GM12878 (cell line): ENCODE measurements around the gene TNFSF9. TPM values are rescaled to one million over a fixed set of nuclear protein-coding genes. Genes with fewer than 3 reads are reported as not detected.

Experiments used
- CBFB ChIP-seq: IDR thresholded peaks from 2 replicates; pipeline ENCODE4 v1.6.1; 2016; ENCODE audit warnings: antibody characterized with exemption, low read depth
- CTCF ChIP-seq, 3 experiments: IDR thresholded peaks in 2 of 3; conservative IDR thresholded peaks in 1 of 3; 2 replicates each; pipeline ENCODE4 v1.5.1; 2011; ENCODE audit warnings: low read depth in 3 of 3, low read length in 3 of 3, mild to moderate bottlenecking in 3 of 3, control low read depth in 2 of 3, moderate library complexity in 2 of 3, inconsistent platforms in 1 of 3, mixed read lengths in 1 of 3; ENCODE audit not compliant: control insufficient read depth in 2 of 3, insufficient read depth in 1 of 3; ENCODE audit errors: extremely low read depth in 1 of 3
- DPF2 ChIP-seq: fragments of 450-650 bp; IDR thresholded peaks from 2 replicates; pipeline ENCODE4 v1.6.1; 2017; ENCODE audit warnings: mild to moderate bottlenecking
- E2F4 ChIP-seq: IDR thresholded peaks from 2 replicates; pipeline ENCODE4 v1.6.1; 2012; ENCODE audit warnings: low read depth, low read length, improper control_type of control experiment
- EGR1 ChIP-seq, 2 experiments: IDR thresholded peaks; 1 replicate in 1 of 2; 2 replicates in 1 of 2; pipeline ENCODE4 v1.6.1; 2011 to 2012; ENCODE audit warnings: low read depth in 2 of 2, low read length in 2 of 2, borderline replicate concordance in 1 of 2, mild to moderate bottlenecking in 1 of 2, moderate library complexity in 1 of 2
- FOXK2 ChIP-seq: fragments of 450-650 bp; IDR thresholded peaks from 2 replicates; pipeline ENCODE4 v1.6.1; 2017; ENCODE audit warnings: mild to moderate bottlenecking, moderate library complexity
- HDAC6 ChIP-seq: fragments of 200-600 bp; sonication (generic); IDR thresholded peaks from one replicate; pipeline ENCODE4 v1.8.0; 2017; ENCODE audit warnings: antibody characterized with exemption; ENCODE audit not compliant: unreplicated experiment
- IRF5 ChIP-seq: fragments of 450-650 bp; IDR thresholded peaks from 2 replicates; pipeline ENCODE4 v1.6.1; 2017; ENCODE audit warnings: borderline replicate concordance
- MXI1 ChIP-seq: fragments of 150-350 bp; IDR thresholded peaks from 2 replicates; pipeline ENCODE4 v1.6.1; 2011; ENCODE audit warnings: low read depth, mild to moderate bottlenecking, inconsistent platforms, low read length, improper control_type of control experiment
- MYB ChIP-seq: fragments of 150-350 bp; IDR thresholded peaks from 2 replicates; pipeline ENCODE4 v1.6.1; 2014; ENCODE audit warnings: mild to moderate bottlenecking, low read depth, low read length, borderline replicate concordance
- POLR2AphosphoS5 ChIP-seq: IDR thresholded peaks from 2 replicates; pipeline ENCODE4 v1.6.1; 2011; ENCODE audit warnings: mild to moderate bottlenecking, low read length, inconsistent platforms
- PRDM15 ChIP-seq: fragments of 450-650 bp; formaldehyde crosslinking; IDR thresholded peaks from 2 replicates; pipeline ENCODE4 v1.4.0; 2020; ENCODE audit warnings: mild to moderate bottlenecking, moderate library complexity
- RELA ChIP-seq: fragments of 450-650 bp; IDR thresholded peaks from 2 replicates; pipeline ENCODE4 v1.8.0; 2014; ENCODE audit warnings: borderline replicate concordance; ENCODE audit not compliant: partially characterized antibody
- RELB ChIP-seq: fragments of 450-650 bp; IDR thresholded peaks from 2 replicates; pipeline ENCODE4 v1.6.1; 2017; ENCODE audit warnings: low read depth, mild to moderate bottlenecking, moderate library complexity
- RFX5 ChIP-seq: IDR thresholded peaks from 2 replicates; pipeline ENCODE4 v1.6.1; 2011; ENCODE audit warnings: low read depth, low read length, improper control_type of control experiment
- TARDBP ChIP-seq: IDR thresholded peaks from 2 replicates; pipeline ENCODE4 v1.6.1; 2016; ENCODE audit warnings: borderline replicate concordance
- WRNIP1 ChIP-seq: IDR thresholded peaks from 2 replicates; pipeline ENCODE4 v1.6.1; 2011; ENCODE audit warnings: low read depth, low read length, improper control_type of control experiment, borderline replicate concordance
- ZBED1 ChIP-seq: IDR thresholded peaks from 2 replicates; pipeline ENCODE4 v1.6.1; 2016; ENCODE audit warnings: borderline replicate concordance
- ZNF207 ChIP-seq: fragments of 450-650 bp; IDR thresholded peaks from 2 replicates; pipeline ENCODE4 v1.6.1; 2014; ENCODE audit warnings: antibody characterized with exemption, mild to moderate bottlenecking, borderline replicate concordance
- polyA plus RNA-seq, 11 experiments: library from polyadenylated mRNA; depleted of rRNA in 4 of 11; unstranded in 6 of 11; stranded (reverse) in 5 of 11; fragments of >200 nt; fragmentation: Nextera tagmentation in 4 of 11; fragmentation: Illumina TruSeq in 1 of 11; extraction: Ambion mirVana in 4 of 11; extraction: Trizol in 1 of 11; gene quantifications; 1 replicate in 1 of 11; 2 replicates in 10 of 11; pipeline versions ENCODE4 v1.2.1 to v1.2.3, GENCODE V29; 2011 to 2016; ENCODE audit warnings: inconsistent platforms in 2 of 11, missing spikeins in 2 of 11, low read depth in 1 of 11
- total RNA-seq, 4 experiments: library from RNA; depleted of rRNA in 3 of 4; stranded (reverse); fragments of >200 nt in 3 of 4; fragmentation: Illumina TruSeq in 1 of 4; extraction: Trizol in 1 of 4; gene quantifications; 2 replicates each; pipeline versions ENCODE4 v1.2.1 to v1.2.3, GENCODE V29; 2013 to 2021

TNFSF9 gene
- total and polyA plus RNA-seq, 10 of the 15 experiments (the other 5 are each of a cell fraction or from before 2014, with no cell fraction given): 6.2 to 75.3 (median 22.1) TPM

GRCh38 chr19:6501740-6502648 lies 28.8 kb upstream of the TNFSF9 start, which contains the start of gene TUBB4A (continued):
- TF ChIP-seq RFX5 (no peak), IRF5 (no peak), MYB (no peak), PRDM15 (no peak), TARDBP (no peak), EGR1 (IDR thresholded peaks at IDR 0.05; ENCODE audit: borderline replicate concordance in 1 of 2, low read depth in 2 of 2, low read length in 2 of 2) (peak in 1 of 2 experiments; percentile 42; a peak in 1 of 3 replicates), POLR2AphosphoS5 (no peak), CBFB (no peak), CTCF (IDR thresholded peaks at IDR 0.05 in 2 of 3, conservative IDR thresholded peaks at IDR 0.05 in 1 of 3; ENCODE audit: control insufficient read depth in 2 of 3, extremely low read depth in 1 of 3, insufficient read depth in 1 of 3, low read depth in 3 of 3, low read length in 3 of 3) (peak in 1 of 3 experiments; percentile 14; a peak in 1 of 6 replicates), RELB (no peak), MXI1 (no peak), E2F4 (no peak), ZNF207 (no peak), RELA (no peak), HDAC6 (no peak), WRNIP1 (no peak), DPF2 (0 out of 2 replicates have a peak, but pooled peaks have one; percentile 43), FOXK2 (no peak), ZBED1 (no peak)
